T-helper 2 cell (primary cell): ENCODE measurements around the gene BANP.
"Not testable (repeated sequence)": the region's sequence is repeated elsewhere in the genome, so short reads cannot be mapped to it uniquely, and the experiment has no call there.

Source experiments
- DNase-seq, 5 experiments: peaks; one replicate each; pipeline versions ENCODE4 v3.0.0 to v3.0.0-alpha.2; 2012 to 2022

The BANP gene

GRCh38 chr16:87926246-87927194 is 24.7 kb upstream of the BANP start:
- DNase-seq = no peak

- DNase-seq = no peak
These were observed 24.1 kb upstream of the BANP start for GRCh38 chr16:87927195-87927562.

GRCh38 chr16:87929986-87930385 is 21.2 kb upstream of the BANP start:
- DNase-seq = no peak

GRCh38 chr16:87930456-87930855 is 20.8 kb upstream of the BANP start:
- no peak for DNase-seq

- peak in 1 of 5 experiments; percentile 41 for DNase-seq
These were observed 19.7 kb upstream of the BANP start for GRCh38 chr16:87931504-87931903.

GRCh38 chr16:87932475-87933139 is 18.6 kb upstream of the BANP start:
- not testable (repeated sequence) for DNase-seq

- no peak for DNase-seq
These were observed 18.1 kb upstream of the BANP start for GRCh38 chr16:87933140-87933495.

- DNase-seq = not testable (repeated sequence)
These were observed 16.3 kb upstream of the BANP start for GRCh38 chr16:87934752-87935425.

GRCh38 chr16:87936016-87936374 is 15.2 kb upstream of the BANP start:
- not testable (repeated sequence) for DNase-seq

GRCh38 chr16:87936375-87937230 is 14.6 kb upstream of the BANP start, which contains the start of gene CA5A:
Gene CA5A (minus strand): TSS chr16:87936529. CDS start chr16:87936450, 79 bp downstream.
- DNase-seq = no peak

- not testable (repeated sequence) for DNase-seq
These were observed 14.0 kb upstream of the BANP start for GRCh38 chr16:87937231-87937542.

- DNase-seq = no peak
These were observed 12.8 kb upstream of the BANP start for GRCh38 chr16:87938412-87938949.

- DNase-seq = no peak
These were observed 11.4 kb upstream of the BANP start for GRCh38 chr16:87939562-87940423.

GRCh38 chr16:87942680-87943079 is 8.6 kb upstream of the BANP start:
- DNase-seq = no peak

GRCh38 chr16:87945351-87946042 is 5.7 kb upstream of the BANP start:
- DNase-seq = peak in 1 of 5 experiments; percentile 36

GRCh38 chr16:87946596-87947347 is 4.5 kb upstream of the BANP start:
- no peak for DNase-seq

GRCh38 chr16:87947356-87948118 is 3.7 kb upstream of the BANP start:
- no peak for DNase-seq

- peak in 1 of 5 experiments; percentile 22 for DNase-seq
These were observed 3.1 kb upstream of the BANP start for GRCh38 chr16:87948119-87948545.

- no peak for DNase-seq
These were observed 2.5 kb upstream of the BANP start for GRCh38 chr16:87948735-87949070.
